SK-N-MC (cell line): Measurements from ENCODE around the gene RNF227.
A peak's percentile ranks its signal among the peaks of the same experiment; 100 is the strongest.

ENCODE experiments used
- DNase-seq: peaks from one replicate; pipeline ENCODE4 v3.0.0-alpha.2; 2011; ENCODE audit warnings: low read depth, low spot score
- H3K27ac ChIP-seq: fragments of 200-600 bp; sonication (generic); 2 replicates; pipeline ENCODE4 v1.5.1; 2016; ENCODE audit warnings: mixed run types
- H3K36me3 ChIP-seq: fragments of 200-600 bp; sonication (generic); 2 replicates; pipeline ENCODE4 v1.6.1; 2017; ENCODE audit warnings: antibody characterized with exemption, low read length, mixed read lengths; ENCODE audit not compliant: insufficient read depth
- H3K4me3 ChIP-seq: fragments of 200-600 bp; sonication (generic); 2 replicates; pipeline ENCODE4 v1.5.1; 2016
- H3K9ac ChIP-seq: fragments of 200-600 bp; sonication (generic); 2 replicates; pipeline ENCODE4 v1.8.0; 2017; ENCODE audit warnings: mixed run types, mixed read lengths; ENCODE audit not compliant: insufficient read length
- H3K9me3 ChIP-seq: fragments of 200-600 bp; sonication (generic); 2 replicates; pipeline ENCODE4 v1.6.1; 2017; ENCODE audit warnings: low read depth, mild to moderate bottlenecking, antibody characterized with exemption, low read length, moderate library complexity, mixed read lengths
- EZH2 ChIP-seq: fragments of 200-600 bp; sonication (generic); IDR thresholded peaks from one replicate; pipeline ENCODE4 v1.6.1; 2017; ENCODE audit warnings: antibody characterized with exemption
- FOXP2 ChIP-seq: optimal IDR thresholded peaks from 2 replicates; pipeline ENCODE3; 2011; ENCODE audit warnings: mild to moderate bottlenecking, moderate library complexity; ENCODE audit not compliant: insufficient read depth; ENCODE audit errors: extremely low read length, control extremely low read depth
- POLR2AphosphoS5 ChIP-seq: IDR thresholded peaks from 2 replicates; pipeline ENCODE4 v1.6.1; 2012; ENCODE audit warnings: mild to moderate bottlenecking, low read depth, low read length, borderline replicate concordance

Gene RNF227

GRCh38 chr17:7888184-7888920, 27.7 kb downstream of the RNF227 start, which contains the start of gene CHD3:
Gene CHD3 (plus strand): TSS chr17:7888789. CDS start chr17:7889001, 212 bp downstream.
- TF ChIP-seq POLR2AphosphoS5 = no peak
- TF ChIP-seq FOXP2 = no peak
- no peak for TF ChIP-seq EZH2
- peak within 1 kb of the TSS; percentile 88 for H3K4me3 ChIP-seq
- H3K36me3 ChIP-seq = peaks cover 37% of the 10 kb centered on the region
- H3K9ac ChIP-seq = peak within 1 kb of the TSS; percentile 84
- no peak for DNase-seq
- peak within 1 kb of the TSS; percentile 95 for H3K27ac ChIP-seq
- H3K9me3 ChIP-seq = no peaks in the 10 kb centered on the region

GRCh38 chr17:7887482-7888183, 28.5 kb downstream of the RNF227 start:
- Histone ChIP-seq H3K4me3 (peak overlapping the region; percentile 90), H3K9ac (peak overlapping the region; percentile 84), H3K36me3 (peaks cover 29% of the 10 kb centered on the region), H3K9me3 (no peaks in the 10 kb centered on the region), H3K27ac (peak overlapping the region; percentile 100)
- no peak for TF ChIP-seq EZH2
- TF ChIP-seq POLR2AphosphoS5 = peak; percentile 61
- no peak for TF ChIP-seq FOXP2
- DNase-seq = no peak

GRCh38 chr17:7887038-7887481, 29.0 kb downstream of the RNF227 start:
- Histone ChIP-seq H3K27ac (peak overlapping the region; percentile 100), H3K9me3 (no peaks in the 10 kb centered on the region), H3K4me3 (peak overlapping the region; percentile 90), H3K36me3 (peaks cover 26% of the 10 kb centered on the region), H3K9ac (peak overlapping the region; percentile 90)
- DNase-seq = peak; percentile 93
- TF ChIP-seq EZH2 (no peak), POLR2AphosphoS5 (no peak), FOXP2 (no peak)

- Histone ChIP-seq H3K9me3 (no peaks in the 10 kb centered on the region), H3K27ac (peak overlapping the region; percentile 100), H3K9ac (peak overlapping the region; percentile 90), H3K4me3 (peak overlapping the region; percentile 90), H3K36me3 (peaks cover 20% of the 10 kb centered on the region)
- no peak for DNase-seq
- TF ChIP-seq POLR2AphosphoS5 (no peak; the same call in 1 of the 2 replicates), FOXP2 (no peak), EZH2 (no peak)
These were observed 29.7 kb downstream of the RNF227 start for GRCh38 chr17:7886227-7887037.

- DNase-seq = no peak
These were observed 30.5 kb downstream of the RNF227 start for GRCh38 chr17:7885367-7886226.

GRCh38 chr17:7884581-7885366, 31.3 kb downstream of the RNF227 start:
- TF ChIP-seq FOXP2 (no peak), POLR2AphosphoS5 (no peak), EZH2 (no peak)
- no peak for DNase-seq
- H3K9me3 ChIP-seq = no peaks in the 10 kb centered on the region
- H3K36me3 ChIP-seq = peaks cover 12% of the 10 kb centered on the region
- peak overlapping the region; percentile 91 for H3K9ac ChIP-seq
- peak overlapping the region; percentile 100 for H3K27ac ChIP-seq
- H3K4me3 ChIP-seq = peak overlapping the region; percentile 90

More at GRCh38 chr17:7885367-7886226, 30.5 kb downstream of the RNF227 start:
- Histone ChIP-seq H3K27ac (peak overlapping the region; percentile 100), H3K36me3 (peaks cover 13% of the 10 kb centered on the region), H3K4me3 (peak overlapping the region; percentile 90), H3K9ac (peak overlapping the region; percentile 90), H3K9me3 (no peaks in the 10 kb centered on the region)
- TF ChIP-seq FOXP2 (no peak), POLR2AphosphoS5 (no peak; the same call in 1 of the 2 replicates)
